NB4 (cell line): Measurements from ENCODE around the gene FOXC2.

ENCODE experiments used
- MYC ChIP-seq: IDR thresholded peaks from 2 replicates; pipeline ENCODE4 v1.6.1; 2011; ENCODE audit warnings: low read depth, low read length
- POLR2A ChIP-seq: IDR thresholded peaks from 2 replicates; pipeline ENCODE4 v1.6.1; 2011; ENCODE audit warnings: mild to moderate bottlenecking; ENCODE audit not compliant: insufficient read length; ENCODE audit errors: extremely low read depth
- TF ChIP-seq, protein P1 (sequence below): IDR thresholded peaks from one replicate; pipeline ENCODE4 v1.5.1; 2012; ENCODE audit warnings: low read depth, low read length
- TF ChIP-seq, protein P2 (sequence below): IDR thresholded peaks from 2 replicates; pipeline ENCODE4 v1.6.1; 2011; ENCODE audit warnings: low read depth, low read length

DNA sequence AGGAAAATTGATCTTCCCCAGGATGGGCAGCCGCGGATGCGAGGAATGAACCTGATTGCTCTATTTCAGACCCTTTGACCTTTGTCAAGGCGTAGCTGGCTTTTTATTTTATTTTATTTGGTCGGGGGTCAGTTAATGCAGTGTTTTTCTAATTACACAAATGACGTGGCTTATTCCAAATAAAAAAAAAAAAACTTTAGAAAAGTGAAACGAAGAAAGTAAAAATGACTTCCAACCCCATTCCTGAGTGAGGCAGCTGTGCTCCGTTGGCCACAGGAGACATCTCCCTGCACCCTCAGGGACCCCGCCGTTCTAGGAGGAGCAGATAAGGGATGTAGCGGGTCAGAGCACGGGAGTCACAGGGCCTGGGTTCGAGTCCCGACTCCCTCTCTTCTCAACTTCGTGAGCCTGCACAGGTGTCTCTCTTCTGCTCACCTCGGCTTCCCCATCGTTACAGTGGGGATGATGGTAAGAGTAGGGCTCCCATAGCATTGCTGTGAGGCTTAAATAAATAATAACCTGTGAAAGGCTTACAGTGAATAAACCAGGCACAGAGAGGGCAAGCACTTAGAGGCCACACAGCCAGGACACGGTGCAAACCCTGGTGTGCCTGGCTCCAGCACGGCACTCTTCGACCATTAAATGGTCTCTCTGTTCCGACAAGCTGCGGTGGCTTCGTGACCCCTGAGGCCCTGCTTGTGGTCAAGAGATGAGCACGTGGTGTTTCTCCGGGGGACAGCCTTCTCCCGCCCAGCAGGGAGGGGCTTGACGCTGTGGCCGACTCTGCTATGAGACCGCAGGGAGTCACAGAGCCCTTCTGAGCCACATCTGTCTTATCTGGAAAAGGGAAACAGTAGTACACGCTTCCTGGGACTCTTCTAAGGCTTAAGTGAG is 46.1 kb upstream of the FOXC2 start:
- TF ChIP-seq, protein P1, sequence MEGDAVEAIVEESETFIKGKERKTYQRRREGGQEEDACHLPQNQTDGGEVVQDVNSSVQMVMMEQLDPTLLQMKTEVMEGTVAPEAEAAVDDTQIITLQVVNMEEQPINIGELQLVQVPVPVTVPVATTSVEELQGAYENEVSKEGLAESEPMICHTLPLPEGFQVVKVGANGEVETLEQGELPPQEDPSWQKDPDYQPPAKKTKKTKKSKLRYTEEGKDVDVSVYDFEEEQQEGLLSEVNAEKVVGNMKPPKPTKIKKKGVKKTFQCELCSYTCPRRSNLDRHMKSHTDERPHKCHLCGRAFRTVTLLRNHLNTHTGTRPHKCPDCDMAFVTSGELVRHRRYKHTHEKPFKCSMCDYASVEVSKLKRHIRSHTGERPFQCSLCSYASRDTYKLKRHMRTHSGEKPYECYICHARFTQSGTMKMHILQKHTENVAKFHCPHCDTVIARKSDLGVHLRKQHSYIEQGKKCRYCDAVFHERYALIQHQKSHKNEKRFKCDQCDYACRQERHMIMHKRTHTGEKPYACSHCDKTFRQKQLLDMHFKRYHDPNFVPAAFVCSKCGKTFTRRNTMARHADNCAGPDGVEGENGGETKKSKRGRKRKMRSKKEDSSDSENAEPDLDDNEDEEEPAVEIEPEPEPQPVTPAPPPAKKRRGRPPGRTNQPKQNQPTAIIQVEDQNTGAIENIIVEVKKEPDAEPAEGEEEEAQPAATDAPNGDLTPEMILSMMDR, result no peak
- TF ChIP-seq MYC (no peak; the same call in 1 of the 2 replicates), POLR2A (no peak)
- TF ChIP-seq, protein P2, sequence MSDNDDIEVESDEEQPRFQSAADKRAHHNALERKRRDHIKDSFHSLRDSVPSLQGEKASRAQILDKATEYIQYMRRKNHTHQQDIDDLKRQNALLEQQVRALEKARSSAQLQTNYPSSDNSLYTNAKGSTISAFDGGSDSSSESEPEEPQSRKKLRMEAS, result peak; percentile 93
